HG02981 (cell line): ENCODE data around the gene LAMC3.
"Not testable (repeated sequence)": the region's sequence is repeated elsewhere in the genome, so short reads cannot be mapped to it uniquely, and the experiment has no call there.

Experiments
- ATAC-seq: cut with Tn5 transposase; IDR thresholded peaks from one replicate; pipeline ENCODE4 v1.9.1; 2021; ENCODE audit warnings: mild to moderate bottlenecking, moderate library complexity; ENCODE audit not compliant: unreplicated experiment

Gene LAMC3

GRCh38 chr9:131028221-131028884 lies 19.4 kb downstream of the LAMC3 start:
- ATAC-seq: no peak

GRCh38 chr9:131028931-131029573 lies 20.1 kb downstream of the LAMC3 start:
- no peak for ATAC-seq

GRCh38 chr9:131029574-131029952 lies 20.6 kb downstream of the LAMC3 start:
- ATAC-seq: no peak

GRCh38 chr9:131030239-131031004 lies 21.4 kb downstream of the LAMC3 start:
- ATAC-seq: no peak

- no peak for ATAC-seq
These were observed 22.1 kb downstream of the LAMC3 start for GRCh38 chr9:131031005-131031641.

- no peak for ATAC-seq
These were observed 22.6 kb downstream of the LAMC3 start for GRCh38 chr9:131031642-131032005.

GRCh38 chr9:131032384-131032783 lies 23.4 kb downstream of the LAMC3 start:
- no peak for ATAC-seq

GRCh38 chr9:131033269-131034224 lies 24.6 kb downstream of the LAMC3 start:
- ATAC-seq: no peak

GRCh38 chr9:131034268-131034667 lies 25.3 kb downstream of the LAMC3 start:
- no peak for ATAC-seq

GRCh38 chr9:131034749-131035148 lies 25.8 kb downstream of the LAMC3 start:
- not testable (repeated sequence) for ATAC-seq

GRCh38 chr9:131035548-131035947 lies 26.6 kb downstream of the LAMC3 start:
- no peak for ATAC-seq

- ATAC-seq: no peak
These were observed 27.1 kb downstream of the LAMC3 start for GRCh38 chr9:131036071-131036470.

- no peak for ATAC-seq
These were observed 27.8 kb downstream of the LAMC3 start for GRCh38 chr9:131036529-131037334.

- ATAC-seq: no peak
These were observed 28.6 kb downstream of the LAMC3 start for GRCh38 chr9:131037335-131038255.

GRCh38 chr9:131038256-131039128 lies 29.5 kb downstream of the LAMC3 start:
- no peak for ATAC-seq

GRCh38 chr9:131039129-131039954 lies 30.4 kb downstream of the LAMC3 start:
- no peak for ATAC-seq

- no peak for ATAC-seq
These were observed 33.7 kb downstream of the LAMC3 start for GRCh38 chr9:131042666-131043065.
